ENCODE data around the gene SEMG1.

The SEMG1 gene, protein sequence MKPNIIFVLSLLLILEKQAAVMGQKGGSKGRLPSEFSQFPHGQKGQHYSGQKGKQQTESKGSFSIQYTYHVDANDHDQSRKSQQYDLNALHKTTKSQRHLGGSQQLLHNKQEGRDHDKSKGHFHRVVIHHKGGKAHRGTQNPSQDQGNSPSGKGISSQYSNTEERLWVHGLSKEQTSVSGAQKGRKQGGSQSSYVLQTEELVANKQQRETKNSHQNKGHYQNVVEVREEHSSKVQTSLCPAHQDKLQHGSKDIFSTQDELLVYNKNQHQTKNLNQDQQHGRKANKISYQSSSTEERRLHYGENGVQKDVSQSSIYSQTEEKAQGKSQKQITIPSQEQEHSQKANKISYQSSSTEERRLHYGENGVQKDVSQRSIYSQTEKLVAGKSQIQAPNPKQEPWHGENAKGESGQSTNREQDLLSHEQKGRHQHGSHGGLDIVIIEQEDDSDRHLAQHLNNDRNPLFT

DNA sequence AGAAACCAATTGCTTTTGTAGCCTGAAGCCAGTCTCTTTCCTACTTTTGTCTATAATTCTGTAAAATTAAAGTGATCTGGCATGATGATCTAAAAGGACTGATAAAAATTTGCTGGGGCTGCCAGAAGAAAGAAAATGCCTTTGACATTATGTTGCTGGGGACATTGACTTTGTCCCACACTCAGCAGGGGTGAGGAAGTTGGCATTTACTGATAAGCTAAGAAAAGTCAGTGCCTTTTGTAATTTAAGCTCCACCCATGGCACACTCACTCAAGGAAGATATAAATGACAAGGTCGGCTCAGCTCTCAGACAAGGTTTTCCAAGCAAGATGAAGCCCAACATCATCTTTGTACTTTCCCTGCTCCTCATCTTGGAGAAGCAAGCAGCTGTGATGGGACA lies at the start of gene SEMG1:
Gene SEMG1, plus strand, starts transcription at position 309 of the 400 bp plus-strand sequence. Its CDS starts 21 bp downstream, at position 330.
- no peak for DNase-seq

- DNase-seq, result peak; percentile 67
Observed at GRCh38 chr20:45157962-45158361, 48.9 kb upstream of the SEMG1 start.

DNA sequence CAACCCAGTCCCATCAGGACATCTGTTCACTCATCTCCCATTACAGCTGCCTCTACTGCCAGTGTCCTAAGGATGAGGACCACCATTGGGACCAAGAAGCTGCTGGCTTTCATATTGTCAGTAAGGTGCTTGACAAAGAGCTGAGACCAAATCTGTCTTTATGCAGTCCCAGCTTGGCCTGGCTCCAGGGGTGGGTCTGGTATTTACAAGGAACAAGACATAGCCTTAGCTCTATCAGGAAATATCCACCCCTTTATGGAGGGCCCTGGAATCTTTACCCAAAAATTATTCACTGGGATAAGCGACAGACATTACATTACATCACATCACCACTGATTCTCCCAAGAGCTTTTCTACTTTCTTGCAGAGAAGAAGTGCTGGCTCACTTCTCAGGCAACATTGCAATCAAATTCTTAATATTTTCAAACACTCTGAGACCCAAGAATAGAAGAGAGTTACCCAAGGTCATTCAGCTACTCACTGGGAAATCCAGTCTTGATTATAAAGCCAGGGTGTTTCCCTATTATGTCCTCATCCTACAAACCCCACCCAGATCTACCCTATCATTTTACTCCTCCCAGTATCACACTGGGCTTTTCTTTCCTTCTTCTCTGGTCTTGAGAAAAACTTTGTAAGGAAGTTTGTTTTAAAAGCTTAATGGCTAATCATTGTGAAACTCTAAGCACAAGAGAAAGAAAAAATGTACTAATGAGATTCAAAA lies 43.6 kb upstream of the SEMG1 start:
- DNase-seq, result no peak

DNA sequence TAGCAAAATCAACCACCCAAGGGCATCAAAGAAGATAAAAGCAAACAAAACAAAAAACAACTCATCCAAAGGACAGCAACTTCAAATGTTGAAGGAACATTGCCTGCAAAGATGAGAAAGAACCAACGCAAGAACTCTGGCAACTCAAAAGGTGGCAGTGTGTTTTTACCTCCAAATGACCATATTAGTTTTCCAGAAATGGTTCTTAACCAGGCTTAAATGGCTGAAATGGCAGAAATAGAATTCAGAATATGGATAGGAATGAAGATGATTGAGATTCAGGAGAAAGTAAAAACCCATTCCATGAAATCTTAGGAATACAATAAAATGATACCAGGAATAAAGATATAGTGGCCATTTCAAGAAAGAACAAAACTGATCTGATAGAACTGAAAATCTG lies 41.9 kb upstream of the SEMG1 start:
- no peak for DNase-seq

GRCh38 chr20:45173522-45173921 lies 33.3 kb upstream of the SEMG1 start:
- DNase-seq, result no peak

DNA sequence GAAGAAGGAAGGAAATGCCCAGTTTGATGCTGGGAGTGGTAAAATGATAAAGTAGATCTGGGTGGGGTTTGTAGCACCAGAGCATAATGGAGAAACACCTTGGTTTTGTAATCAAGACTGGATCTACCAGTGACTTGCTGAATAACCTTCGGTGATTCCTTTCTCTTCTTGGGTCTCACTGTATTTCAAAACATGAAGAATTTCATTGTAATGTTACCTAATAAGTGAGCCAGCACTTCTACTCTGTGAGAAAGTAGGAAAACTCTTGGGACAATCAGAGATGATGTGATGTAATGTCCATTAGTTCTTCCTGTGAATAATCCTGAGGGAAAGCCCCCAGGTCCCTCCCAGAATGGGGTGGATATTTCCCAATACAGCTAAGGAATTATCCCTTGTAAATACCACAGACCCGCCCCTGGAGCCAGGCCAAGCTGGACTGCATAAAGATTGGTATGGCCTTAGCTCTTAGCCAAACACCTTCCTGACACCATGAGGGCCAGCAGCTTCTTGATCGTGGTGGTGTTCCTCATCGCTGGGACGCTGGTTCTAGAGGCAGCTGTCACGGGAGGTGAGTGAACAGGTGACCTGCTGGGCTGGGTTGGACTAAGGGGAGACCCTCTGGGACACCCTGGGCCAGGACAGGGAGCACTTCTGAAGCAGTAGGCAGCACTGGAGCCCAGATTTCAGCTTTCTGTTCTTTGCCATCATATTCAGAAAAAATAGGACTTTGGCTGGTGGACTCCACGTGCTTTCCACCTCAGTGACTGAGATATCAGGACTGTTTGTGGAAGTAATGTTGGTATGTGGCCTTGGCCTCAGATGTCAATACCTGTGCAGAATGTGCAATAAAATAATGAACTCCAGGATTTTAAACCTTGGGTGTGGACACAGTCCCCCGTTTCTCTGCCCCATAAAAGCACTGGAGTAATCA lies 32.1 kb upstream of the SEMG1 start, which contains the start of gene PI3:
Gene PI3, plus strand, starts transcription at position 469 of the 931 bp plus-strand sequence. Its CDS starts 21 bp downstream, at position 490.
- DNase-seq, result no peak

DNA sequence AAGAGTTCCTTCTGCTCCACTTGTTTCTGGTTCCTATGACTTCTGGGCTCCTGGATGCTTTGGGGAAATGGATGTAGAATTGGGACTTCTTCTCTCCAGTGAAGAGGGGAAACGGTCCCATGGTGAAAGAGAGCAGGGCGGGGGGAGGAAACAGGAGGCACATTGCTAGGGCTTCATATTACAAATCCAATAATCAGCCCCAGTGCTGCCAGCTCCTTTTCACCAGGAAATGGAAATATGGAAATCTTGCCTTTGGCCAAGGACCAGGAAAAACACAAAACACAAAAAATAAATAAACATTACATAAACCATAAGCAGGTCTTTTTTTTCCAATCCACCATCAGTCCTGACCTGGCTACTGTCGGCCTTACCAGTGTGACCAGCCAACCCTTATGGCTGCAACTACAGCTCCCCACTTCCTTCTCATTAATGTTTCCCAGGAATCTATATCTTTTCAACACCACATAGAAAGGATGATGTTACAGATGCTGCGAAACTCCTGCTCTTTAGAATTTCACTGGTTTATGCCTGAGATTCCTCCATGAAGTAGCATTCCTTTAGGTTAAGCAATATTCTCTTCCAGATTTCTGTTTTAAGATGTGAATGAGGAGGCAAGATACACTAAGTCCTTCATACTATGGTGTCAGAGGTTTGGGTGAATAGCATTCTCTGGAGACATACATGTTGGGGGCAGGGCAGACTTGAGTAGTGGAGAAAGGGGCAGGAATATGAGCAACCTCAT lies 30.1 kb upstream of the SEMG1 start:
- no peak for DNase-seq

DNA sequence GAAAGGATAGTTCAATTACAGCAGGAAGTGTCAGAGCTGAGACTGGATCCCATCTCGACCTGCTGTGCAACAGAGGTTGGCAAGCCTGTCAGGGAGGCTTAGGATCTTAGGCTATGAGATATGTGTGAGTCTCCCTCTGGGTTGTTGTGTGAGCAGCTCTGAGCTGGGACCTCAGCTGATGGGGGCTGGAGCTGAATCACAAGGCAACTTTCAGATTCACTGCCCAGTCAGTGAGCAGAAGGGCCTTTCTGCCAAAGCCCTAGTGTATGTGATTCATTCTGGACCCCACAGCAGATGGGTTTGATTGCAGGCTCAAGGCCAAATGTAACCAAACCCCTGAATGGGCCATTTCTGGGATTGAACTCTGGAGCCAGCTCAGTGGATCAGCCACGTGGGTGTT lies 27.7 kb upstream of the SEMG1 start:
- no peak for DNase-seq

DNA sequence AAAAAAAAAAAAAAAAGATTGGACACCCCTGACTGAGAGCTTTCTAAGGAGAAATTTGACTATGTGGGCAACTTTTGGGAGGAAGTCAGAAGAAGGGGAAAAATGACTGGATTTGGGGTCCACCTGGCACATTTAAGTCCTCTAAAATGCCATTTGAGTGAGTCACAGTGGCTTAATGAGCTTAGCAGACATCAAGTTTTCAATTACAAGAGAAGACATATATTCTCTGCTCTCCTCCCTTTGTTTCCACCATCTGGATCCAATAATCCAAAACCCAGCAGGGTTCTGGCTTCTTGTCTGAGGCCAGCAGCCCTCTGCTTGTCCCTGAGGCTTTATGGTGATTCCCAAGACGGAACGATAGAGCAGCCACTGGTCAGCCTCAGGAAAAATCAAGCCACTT lies 25.2 kb upstream of the SEMG1 start:
- no peak for DNase-seq

GRCh38 chr20:45183084-45183483 lies 23.7 kb upstream of the SEMG1 start:
- DNase-seq, result no peak

- DNase-seq, result no peak
Observed at GRCh38 chr20:45187693-45188092, 19.1 kb upstream of the SEMG1 start.

DNA sequence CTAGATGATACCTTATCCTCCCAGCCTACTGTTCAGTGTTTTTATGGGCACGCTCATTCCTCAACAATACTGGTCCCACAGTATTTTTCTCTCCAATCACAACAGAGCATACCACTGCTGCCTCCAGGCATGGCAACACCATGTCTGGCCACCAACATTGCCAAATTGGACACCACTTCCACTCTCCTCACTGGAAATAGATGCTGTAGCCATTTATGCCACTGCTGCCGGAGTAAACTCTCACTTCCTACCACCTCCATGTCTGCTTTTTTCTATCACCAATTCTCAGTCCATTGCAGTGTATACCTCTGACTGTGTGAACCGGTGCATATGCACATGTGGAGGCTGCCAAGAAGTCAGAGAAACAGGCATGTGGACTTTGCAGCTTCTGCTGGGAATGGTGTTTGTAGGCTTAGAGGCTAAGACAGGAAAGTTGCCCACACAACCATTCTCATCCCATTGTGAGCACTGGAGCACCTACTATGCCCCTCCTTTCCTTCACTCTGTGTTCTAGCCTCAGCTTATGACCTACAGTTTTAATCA lies 17.7 kb upstream of the SEMG1 start:
- no peak for DNase-seq

- no peak for DNase-seq
Observed at GRCh38 chr20:45189861-45190260, 17.0 kb upstream of the SEMG1 start.

DNA sequence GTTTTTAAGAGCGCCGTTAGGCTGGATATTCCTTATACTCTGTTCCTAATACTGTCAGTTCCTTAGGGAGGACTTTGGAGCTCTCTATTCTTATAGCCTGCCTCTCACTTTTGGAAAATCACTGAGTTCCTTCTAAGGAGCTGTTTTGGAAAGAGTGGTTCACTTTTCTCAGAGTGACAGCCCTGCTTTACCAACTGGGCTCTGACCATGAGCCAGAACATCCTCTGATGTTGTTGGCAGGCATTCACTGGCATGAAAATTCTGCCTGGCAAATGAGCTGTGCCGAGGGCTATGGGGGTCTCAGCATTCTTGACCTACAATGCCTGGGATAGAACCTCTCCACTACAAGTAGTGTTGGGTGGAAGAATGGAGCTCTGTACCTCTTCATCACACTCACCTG lies 14.9 kb upstream of the SEMG1 start:
- DNase-seq, result no peak

DNA sequence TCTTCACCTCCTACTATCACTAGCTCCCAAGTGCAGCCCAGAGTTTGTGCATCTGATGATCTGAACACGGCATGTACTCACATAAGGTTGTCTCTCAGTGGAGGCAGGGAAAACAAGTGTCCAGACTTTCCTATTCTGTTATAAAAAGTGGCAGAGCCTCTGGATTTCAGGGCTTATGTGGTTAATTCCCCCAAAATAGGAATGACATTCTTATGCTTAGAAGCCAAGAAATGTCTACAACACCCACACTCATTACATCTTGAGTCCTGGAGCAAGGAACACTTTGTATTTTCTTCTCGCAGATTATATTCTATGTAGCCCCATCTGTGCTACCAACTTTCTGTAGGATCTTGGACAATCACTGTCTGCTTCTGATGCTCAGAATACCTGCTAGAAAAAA lies 13.5 kb upstream of the SEMG1 start:
- DNase-seq, result no peak

DNA sequence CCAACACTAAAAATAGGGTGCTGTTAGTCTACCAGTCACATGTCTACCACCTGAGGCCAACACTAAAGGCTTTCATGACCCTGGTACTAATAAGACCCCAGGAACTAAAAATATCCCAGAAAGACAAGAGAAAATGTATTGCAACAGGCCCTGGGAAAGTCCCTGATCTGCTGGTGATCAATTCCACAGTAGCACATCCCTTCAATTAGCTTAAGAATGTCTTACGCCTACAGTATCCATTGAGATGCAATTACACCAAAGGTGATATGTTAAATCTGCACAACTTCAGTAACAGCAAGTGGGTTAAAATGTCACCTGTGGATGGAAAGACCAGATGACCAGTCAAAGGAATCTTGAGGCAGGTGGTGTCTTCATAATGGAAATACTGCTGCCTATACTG lies 3.1 kb downstream of the SEMG1 start:
- DNase-seq, result no peak

GRCh38 chr20:45211569-45212474 lies 5.0 kb downstream of the SEMG1 start:
- DNase-seq, result no peak

- no peak for DNase-seq
Observed at GRCh38 chr20:45212836-45213235, 6.0 kb downstream of the SEMG1 start.

DNA sequence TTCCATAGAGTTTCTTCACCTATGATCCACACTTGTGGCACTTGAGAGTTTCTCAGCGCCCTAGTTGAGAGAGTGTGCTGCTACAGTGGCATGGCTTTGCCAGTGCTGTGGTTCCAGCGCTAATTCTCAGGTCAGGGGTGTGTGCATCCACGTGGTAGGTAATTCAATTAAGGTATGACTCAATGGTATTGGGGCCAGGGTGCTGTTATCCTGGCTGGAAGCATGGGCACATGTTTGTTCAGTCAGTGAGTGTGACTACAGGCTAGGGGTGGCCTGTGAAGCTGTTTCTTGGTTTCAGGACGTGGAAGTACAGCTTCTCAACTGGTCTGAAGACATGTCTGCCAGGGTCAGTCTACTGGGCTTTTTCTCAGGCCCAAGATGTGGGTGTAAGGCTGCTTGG lies 11.3 kb downstream of the SEMG1 start:
- no peak for DNase-seq

GRCh38 chr20:45218636-45219035 lies 11.8 kb downstream of the SEMG1 start:
- DNase-seq, result no peak

- no peak for DNase-seq
Observed at GRCh38 chr20:45221076-45221475, 14.2 kb downstream of the SEMG1 start, which contains the start of gene SEMG2. Gene SEMG2 (plus strand): TSS chr20:45221373. CDS start chr20:45221390, 17 bp downstream.
